HG03520 (cell line): ENCODE data around the gene SMYD2.
A peak's percentile ranks its signal among the peaks of the same experiment; 100 is the strongest.
"Not testable (repeated sequence)": the region's sequence is repeated elsewhere in the genome, so short reads cannot be mapped to it uniquely, and the experiment has no call there.

Experiments used
- ATAC-seq: cut with Tn5 transposase; IDR thresholded peaks from one replicate; pipeline ENCODE4 v1.9.1; 2021; ENCODE audit warnings: mild to moderate bottlenecking, moderate library complexity; ENCODE audit not compliant: unreplicated experiment

The SMYD2 gene

GRCh38 chr1:214271174-214271858 is 9.6 kb upstream of the SMYD2 start:
- ATAC-seq: no peak

- ATAC-seq: no peak
Measured at GRCh38 chr1:214271995-214272731, 8.8 kb upstream of the SMYD2 start.

- ATAC-seq: no peak
Measured at GRCh38 chr1:214272964-214273533, 7.9 kb upstream of the SMYD2 start.

GRCh38 chr1:214275700-214276099 is 5.3 kb upstream of the SMYD2 start:
- ATAC-seq: not testable (repeated sequence)

- no peak for ATAC-seq
Measured at GRCh38 chr1:214276786-214277185, 4.2 kb upstream of the SMYD2 start.

GRCh38 chr1:214277704-214278635 is 3.0 kb upstream of the SMYD2 start:
- no peak for ATAC-seq

GRCh38 chr1:214280386-214281020 is 456 bp upstream of the SMYD2 start:
- peak; percentile 44 for ATAC-seq

- ATAC-seq: no peak
Measured at GRCh38 chr1:214281720-214282629, 1.0 kb downstream of the SMYD2 start.

- ATAC-seq: no peak
Measured at GRCh38 chr1:214282630-214283242, 1.8 kb downstream of the SMYD2 start.

GRCh38 chr1:214285610-214286440 is 4.9 kb downstream of the SMYD2 start:
- ATAC-seq: no peak

- no peak for ATAC-seq
Measured at GRCh38 chr1:214287884-214288283, 6.9 kb downstream of the SMYD2 start.

GRCh38 chr1:214289574-214290272 is 8.8 kb downstream of the SMYD2 start:
- no peak for ATAC-seq

- no peak for ATAC-seq
Measured at GRCh38 chr1:214290424-214291037, 9.6 kb downstream of the SMYD2 start.

- ATAC-seq: no peak
Measured at GRCh38 chr1:214292322-214292721, 11.4 kb downstream of the SMYD2 start.

GRCh38 chr1:214295934-214296333 is 15.0 kb downstream of the SMYD2 start:
- ATAC-seq: no peak

GRCh38 chr1:214296860-214297745 is 16.1 kb downstream of the SMYD2 start:
- ATAC-seq: no peak
